ENCODE data around the gene KRTAP1-3.
A peak's percentile ranks its signal among the peaks of the same experiment; 100 is the strongest.
"Not testable (repeated sequence)": the region's sequence is repeated elsewhere in the genome, so short reads cannot be mapped to it uniquely, and the experiment has no call there.

KRTAP1-3 gene, protein sequence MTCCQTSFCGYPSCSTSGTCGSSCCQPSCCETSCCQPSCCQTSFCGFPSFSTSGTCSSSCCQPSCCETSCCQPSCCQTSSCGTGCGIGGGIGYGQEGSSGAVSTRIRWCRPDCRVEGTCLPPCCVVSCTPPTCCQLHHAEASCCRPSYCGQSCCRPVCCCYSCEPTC

DNA sequence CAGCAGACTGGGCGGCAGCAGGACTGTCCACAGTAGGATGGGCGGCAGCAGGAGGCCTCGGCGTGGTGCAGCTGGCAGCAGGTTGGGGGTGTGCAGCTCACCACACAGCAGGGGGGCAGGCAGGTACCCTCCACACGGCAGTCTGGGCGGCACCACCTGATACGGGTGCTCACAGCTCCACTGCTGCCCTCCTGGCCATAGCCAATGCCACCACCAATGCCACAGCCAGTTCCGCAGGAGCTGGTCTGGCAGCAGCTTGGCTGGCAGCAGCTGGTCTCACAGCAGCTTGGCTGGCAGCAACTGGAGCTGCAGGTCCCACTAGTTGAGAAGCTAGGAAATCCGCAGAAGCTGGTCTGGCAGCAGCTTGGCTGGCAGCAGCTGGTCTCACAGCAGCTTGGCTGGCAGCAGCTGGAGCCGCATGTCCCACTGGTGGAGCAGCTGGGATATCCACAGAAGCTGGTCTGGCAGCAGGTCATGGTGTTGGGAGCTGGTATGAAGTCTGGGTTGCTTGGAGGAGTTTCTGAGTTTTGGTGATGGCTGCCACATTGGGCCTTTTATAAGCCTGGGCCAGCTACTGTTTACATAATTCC is at the start of gene KRTAP1-3:
Gene KRTAP1-3 (minus strand): TSS at position 529 of the 590 bp plus-strand sequence. CDS start 53 bp downstream, at position 476.
- DNase-seq, result not testable (repeated sequence)

DNA sequence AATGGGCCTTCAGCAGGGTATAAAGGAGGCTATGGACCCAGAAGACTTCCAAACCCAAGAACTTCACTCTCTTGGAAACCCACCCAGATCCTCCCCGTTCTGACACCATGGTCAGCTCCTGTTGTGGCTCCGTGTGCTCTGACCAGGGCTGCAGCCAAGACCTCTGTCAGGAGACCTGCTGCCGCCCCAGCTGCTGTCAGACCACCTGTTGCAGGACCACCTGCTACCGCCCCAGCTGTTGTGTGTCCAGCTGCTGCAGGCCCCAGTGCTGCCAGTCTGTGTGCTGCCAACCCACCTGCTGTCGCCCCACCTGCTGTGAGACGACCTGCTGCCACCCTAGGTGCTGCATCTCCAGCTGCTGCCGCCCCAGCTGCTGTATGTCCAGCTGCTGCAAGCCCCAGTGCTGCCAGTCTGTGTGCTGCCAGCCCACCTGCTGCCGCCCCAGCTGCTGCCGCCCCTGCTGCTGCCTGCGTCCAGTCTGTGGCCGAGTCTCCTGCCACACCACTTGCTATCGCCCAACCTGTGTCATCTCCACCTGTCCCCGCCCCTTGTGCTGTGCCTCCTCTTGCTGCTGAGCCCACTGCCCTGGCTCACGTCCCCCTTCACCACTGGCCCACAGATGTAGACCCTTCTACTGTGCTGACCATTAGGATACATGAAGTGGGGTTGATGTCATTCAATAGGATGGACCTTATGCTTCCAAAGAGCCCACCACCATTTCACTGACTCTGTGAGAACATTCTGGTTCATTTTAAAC is 49.6 kb upstream of the KRTAP1-3 start, which contains the start of gene KRTAP4-7:
Gene KRTAP4-7 (plus strand): TSS at position 51 of the 757 bp plus-strand sequence. CDS start 57 bp downstream, at position 108.
- not testable (repeated sequence) for DNase-seq

DNA sequence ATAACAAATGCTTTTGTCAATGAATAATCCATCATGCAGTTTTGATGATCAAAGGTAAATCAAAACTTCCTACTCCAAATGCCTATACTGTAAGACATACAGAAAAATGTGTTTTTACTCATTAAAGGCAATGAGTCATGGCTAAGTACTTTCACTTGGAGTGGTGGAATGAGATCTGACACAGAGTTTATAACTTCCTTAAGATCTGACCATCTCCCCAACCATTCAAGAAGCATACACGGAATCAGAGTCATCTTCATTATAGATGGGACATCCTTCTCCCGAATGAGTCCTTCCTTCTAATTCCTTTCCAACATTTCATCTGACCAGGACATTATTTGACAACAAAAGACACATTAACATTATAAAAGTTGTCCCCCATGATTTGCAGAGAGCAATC is 48.8 kb upstream of the KRTAP1-3 start:
- not testable (repeated sequence) for DNase-seq

DNA sequence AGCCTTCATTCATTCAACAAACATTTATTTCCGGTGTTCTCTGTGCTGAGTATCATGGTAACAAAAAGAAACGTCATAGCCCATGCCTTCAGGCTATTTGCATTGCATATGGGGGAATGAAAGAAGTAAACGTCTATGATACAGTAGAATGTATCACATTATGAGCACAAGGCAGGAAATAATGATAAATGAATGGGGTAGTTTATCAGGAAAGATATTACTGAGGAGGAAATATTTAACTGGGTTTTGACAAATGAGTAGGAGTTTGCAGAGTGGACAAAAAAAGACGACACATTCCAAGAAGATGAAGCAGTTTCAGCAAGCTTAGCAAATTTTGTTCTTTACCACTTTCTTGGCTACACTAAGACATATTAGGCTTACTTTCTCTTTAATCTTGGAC is 48.0 kb upstream of the KRTAP1-3 start:
- no peak for DNase-seq

DNA sequence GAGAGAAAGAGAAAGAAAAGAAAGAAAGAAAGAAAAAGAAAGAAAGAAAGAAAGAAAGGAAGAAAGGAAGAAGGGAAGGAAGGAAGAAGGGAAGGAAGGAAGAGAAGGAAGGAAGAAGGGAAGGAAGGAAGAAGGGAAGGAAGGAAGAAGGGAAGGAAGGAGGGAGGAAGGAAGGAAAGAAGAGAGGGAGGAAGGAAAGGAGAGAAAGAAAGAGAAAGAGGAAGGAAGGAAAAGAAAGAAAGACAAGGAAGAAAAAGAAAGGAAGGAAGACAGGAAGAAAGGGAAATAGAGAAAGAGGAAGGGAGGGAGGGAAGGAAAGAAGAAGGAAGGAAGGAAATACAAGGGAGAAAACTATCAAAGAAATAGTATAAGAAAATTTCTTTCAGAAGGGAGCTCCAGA is 42.1 kb upstream of the KRTAP1-3 start:
- DNase-seq, result no peak

DNA sequence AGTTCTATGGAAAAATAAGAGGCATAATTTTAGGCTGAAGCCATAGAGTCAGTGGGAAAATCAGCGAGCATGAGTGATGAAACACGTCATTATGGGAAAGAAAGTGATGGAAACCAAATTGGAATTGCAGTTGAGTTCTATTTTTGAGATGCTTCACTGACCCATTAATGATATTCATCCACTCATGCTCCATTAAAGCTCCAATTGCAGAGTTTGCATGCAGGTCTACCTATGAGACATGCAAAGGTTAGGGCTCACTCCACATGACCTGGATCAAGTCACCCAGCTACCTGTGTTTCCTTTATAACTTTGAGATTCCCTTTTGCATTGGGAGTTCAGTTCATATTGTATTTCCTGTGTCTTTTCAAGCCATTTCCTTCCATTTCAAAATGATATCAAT is 39.0 kb upstream of the KRTAP1-3 start:
- peak; percentile 6 for DNase-seq

DNA sequence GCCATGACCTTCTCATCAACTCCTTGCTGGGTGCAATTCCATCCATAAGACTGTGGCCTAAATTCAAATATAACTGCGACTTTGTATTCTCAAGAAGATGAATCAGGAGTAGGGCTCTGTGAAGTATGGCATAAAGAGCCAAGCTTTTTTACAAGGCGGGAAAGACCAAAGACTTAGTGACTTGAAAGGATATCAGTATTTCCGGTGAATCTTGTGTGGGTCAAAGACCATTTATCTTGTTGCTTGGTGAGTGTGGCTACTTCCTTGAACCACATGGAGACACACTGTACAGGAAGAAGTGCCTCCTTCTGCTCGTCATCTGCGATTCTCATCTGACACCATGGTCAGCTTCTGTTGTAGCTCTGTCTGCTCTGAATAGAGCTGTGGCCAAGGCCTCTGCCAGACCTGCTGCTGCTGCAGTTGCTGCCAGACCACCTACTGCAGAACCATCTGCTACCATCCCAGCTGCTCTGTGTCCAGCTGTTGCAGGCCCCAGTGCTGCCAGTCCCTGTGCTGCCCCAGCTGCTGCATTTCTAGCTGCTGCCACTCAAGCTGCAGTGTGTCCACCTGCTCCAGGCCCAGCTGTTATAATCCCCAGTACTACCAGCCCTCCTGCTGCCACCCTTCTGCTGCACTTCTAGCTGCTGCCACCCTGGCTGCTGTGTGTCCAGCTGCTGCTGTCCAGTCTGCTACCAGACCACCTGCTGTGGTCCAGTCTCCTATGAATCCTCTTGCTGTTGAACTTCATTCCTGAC is 37.1 kb upstream of the KRTAP1-3 start:
- no peak for DNase-seq

DNA sequence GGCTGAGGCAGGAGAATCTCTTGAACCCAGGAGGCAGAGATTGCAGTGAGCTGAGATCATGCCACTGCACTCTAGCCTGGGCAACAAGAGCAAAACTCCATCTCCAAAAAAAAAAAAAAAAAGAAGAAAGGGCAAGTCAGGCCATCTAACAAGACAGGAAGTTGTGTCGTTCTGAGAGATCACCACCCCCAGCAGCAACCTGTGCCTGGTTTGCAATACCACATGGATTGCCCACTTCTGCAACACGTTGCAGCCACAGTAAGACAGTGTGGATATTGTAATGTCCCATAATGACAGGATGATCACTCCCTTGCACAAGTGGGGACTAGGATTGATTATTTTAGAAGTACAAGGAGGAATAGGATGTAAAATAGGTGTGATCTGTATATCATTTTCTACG is 34.4 kb upstream of the KRTAP1-3 start:
- no peak for DNase-seq

DNA sequence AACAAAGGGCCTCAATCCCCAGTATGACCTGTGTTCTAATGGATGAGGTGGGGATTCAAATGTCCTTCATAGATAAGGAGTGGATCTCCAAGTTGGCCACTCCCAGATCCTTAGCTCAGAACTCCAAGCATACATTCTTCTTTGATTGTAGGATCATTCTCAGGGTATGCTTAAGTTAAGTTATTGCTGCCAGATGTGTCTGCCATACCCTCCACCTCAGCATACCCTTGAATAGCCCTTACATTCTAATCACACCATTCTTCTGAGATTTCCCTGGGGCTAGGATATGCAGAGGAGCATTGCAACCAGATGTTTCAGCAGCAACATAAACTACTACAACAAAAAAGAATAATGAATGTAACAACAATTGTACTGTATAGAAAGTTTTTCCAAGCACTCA is 32.6 kb upstream of the KRTAP1-3 start:
- DNase-seq, result no peak

DNA sequence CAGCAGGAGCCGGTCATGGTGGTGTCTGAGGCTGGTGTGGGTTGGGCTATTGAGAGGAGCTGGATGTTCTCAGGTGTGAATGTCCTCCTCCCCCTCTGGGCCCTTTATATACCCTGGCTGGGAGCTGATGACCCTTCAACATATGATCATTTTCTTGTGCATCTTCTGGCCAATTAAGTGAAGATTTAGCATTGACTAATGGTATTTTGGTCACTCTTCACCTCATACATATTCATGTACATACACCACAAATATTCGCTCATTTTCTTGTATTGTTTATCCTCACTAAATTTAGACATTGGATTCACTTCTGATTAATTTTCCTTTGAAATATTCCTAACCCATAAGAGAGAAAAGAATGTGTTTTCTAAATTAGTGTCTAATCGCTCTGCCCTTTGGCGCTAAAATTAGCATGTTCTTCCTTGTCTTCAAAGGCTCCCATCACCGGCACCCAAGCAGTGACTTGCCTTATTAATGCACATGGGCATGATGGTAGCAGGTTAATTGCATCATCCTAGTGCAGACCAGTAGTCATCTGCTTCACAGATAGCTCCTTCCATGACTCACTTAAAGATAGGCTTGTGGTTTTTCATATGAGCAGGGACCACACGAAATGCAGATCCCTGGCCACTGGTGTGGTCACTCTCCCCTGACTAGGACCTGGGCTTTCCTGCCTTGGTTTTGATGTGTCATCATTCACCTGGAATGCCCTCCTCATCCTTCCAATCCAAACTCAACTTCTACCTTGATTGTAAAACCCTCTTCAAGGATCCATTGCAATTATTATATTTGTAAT is 31.4 kb upstream of the KRTAP1-3 start, which contains the start of gene KRTAP2-4:
Gene KRTAP2-4 (minus strand): TSS at position 51 of the 796 bp plus-strand sequence. CDS start 34 bp downstream, at position 17.
- no peak for DNase-seq

DNA sequence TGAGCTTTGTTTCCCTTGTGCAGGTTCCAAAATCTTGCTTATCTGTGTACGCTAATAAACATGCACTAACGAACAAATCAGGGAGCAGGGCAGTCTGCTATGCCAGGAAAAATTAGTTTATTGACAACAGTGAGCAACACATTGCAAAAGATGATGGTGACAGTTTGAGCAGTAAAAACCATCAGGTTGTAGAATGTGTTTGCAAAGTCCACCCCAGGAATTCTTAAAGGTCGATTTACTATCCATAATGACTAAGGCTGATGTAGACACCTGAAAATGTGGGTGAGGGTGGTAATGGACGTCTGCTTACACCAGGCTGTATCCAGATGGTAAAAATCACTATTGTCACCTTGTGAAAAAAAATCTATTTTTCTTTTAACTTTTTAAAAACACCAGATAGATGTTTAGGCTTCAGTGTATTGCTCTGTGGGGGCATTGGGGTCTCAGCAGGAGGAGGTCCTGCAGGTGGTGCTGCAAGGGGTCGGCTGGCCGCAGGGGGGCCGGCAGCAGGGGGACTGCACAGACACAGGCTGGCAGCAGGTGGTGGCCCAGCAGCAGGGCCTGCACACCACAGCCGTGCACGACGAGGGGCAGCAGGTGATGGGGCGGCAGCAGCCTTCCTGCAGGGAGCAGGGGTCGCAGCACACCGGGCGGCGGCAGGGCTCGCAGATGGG is 30.5 kb upstream of the KRTAP1-3 start:
- not testable (repeated sequence) for DNase-seq

DNA sequence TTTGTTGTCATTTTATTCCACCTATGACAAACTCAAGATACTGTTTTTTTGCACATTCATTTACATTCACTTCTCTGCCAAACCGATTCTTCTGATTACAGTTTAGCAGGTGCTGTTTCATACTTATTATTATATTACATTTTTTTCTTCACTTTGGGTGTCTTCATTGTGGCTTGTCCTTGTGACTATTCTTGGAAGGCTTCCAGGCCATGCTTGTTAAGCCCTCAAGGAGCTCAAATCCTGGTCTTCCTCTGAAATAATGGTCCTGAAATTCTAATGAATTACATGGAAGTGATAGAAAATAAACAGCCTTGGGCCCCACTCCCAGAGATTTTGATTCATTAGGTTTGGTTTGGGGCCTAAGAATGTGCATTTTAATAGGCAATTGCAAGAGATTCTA is 29.6 kb upstream of the KRTAP1-3 start:
- DNase-seq, result peak; percentile 14

DNA sequence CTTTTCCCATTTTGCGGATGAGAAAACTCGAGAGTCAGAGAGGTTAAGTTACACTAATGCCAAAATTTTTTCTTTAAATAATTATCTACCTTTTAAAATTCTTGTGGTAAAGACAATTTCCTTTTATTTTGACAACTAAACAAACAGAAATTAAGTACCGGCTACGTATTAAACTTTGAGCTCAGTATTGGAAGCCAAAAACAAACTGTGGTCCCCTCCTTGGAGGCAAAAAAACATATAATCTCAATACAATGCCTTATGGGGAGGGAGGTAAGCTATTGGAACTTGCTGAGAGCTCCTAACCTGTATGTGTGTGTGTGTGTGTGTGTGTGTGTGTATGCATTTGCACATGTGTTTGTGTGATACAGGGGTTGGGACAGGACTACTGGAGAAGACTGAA is 28.8 kb upstream of the KRTAP1-3 start:
- DNase-seq, result no peak

DNA sequence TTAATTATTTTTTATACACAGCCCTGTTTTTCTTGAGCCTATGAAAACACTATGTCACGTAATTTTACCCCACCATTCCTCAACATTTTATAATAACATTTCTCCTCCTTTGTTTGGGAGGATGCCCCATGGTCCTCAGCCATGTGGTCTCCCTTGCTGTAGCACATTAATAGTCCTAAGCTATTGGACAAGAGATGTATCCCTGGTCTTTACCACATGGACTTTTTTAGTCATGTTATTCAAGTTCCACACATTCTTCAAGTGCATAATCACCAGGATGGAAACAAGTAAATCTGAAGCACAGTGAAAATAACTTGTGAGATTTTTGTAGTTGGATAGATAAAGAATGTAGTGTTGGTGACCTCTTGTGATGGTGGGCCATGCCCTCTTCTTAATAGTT is 27.3 kb upstream of the KRTAP1-3 start:
- no peak for DNase-seq

DNA sequence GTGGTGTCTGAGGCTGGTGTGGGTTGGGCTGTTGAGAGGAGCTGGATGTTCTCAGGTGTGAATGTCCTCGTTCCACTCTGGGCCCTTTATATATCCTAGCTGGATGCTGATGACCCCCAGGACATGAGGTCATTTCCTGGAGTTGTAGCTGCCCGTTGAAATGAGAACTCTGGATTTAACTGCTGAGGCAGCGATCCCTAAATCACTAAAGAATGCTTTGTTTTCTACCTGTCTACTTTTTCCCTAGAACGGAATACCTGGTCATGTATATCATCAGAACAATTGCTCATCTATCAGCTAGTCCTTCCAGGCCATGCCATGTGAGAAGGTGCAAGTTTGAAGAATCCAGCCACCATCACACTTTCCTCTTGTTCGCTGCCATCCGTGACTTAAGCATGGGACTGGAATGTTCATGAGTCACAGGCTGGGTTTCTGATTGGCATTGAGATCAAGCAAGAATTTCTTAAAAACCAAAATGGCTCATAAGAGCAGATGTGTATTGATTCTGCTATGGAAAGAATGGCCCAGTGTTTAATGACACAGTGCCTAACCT is 25.5 kb upstream of the KRTAP1-3 start, which contains the start of gene KRTAP2-3:
Gene KRTAP2-3 (minus strand): TSS at position 63 of the 553 bp plus-strand sequence. CDS start 64 bp downstream, outside the sequence.
- no peak for DNase-seq

DNA sequence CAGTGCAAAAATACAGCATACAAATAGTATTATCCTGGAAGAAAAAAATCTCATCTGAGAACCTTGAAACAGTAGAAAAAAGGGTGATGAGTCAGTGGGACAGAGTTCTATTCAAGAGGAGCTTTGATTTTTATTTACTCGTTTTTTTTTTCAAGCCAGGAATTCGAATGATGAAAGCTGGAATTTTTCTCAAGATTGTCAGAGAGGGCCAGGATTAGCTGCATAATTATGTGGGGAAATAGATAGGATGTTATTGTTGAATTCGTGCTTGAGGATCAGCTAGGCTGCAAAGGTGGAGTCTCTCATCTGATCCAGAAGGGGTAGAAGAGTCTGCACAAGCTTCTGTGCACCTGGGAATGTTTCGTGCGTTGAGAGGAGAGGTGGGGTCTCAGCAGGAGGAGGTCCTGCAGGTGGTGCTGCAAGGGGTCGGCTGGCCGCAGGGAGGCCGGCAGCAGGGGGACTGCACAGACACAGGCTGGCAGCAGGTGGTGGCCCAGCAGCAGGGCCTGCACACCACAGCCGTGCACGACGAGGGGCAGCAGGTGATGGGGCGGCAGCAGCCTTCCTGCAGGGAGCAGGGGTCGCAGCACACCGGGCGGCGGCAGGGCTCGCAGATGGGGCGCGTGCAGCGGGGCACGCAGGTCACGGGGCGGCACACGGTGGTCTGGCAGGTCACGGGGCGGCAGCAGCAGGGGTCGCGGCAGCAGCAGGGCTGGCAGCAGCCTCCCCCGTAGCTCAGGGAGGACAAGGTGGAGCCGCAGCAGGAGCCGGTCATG is 24.8 kb upstream of the KRTAP1-3 start:
- not testable (repeated sequence) for DNase-seq

DNA sequence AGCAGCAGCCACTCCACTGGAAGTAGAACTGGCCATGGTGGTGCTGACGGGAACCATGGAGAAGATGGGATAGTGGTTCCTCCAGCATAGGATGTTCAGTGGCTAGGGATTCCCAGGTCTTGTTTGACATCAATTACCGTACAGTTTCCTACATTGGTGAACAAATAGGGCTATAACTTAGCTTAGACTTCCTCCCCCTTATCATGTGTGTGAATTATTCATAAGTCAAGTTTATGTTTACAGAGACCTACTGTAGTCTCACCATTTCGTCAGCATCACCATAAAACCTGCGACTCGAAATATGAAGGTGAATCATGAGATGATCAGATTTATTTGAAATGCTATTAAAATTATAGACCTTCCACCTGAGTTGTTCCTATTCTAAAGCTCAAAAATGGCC is 24.1 kb upstream of the KRTAP1-3 start:
- DNase-seq, result no peak

DNA sequence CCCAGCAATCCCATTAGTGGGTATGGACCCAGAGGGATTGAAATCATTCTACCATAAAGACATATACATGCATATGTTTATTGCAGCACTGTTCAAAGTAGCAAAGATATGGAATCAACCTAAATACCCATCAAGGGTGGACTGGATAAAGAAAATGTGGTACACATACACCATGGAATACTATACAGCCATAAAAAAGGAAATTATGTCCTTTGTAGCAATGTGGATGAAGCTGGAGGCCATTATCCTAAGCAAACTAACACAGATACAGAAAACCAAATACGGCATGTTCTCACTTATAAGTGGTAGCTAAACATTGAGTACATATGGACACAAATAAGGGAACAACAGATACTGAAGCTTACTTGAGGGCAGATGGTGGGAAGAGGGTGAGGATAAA is 22.9 kb upstream of the KRTAP1-3 start:
- no peak for DNase-seq

DNA sequence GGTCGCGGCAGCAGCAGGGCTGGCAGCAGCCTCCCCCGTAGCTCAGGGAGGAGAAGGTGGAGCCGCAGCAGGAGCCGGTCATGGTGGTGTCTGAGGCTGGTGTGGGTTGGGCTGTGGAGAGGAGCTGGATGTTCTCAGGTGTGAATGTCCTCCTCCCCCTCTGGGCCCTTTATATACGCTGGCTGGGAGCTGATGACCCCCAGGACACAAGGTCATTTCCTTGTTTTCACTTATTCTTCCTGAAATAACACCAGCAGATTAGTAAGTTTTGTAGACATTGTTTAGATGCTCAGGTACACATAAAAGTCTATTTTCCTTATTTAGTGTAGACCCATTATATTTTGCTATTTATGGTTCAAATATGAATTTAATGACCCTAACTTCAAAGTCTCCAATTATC is 20.5 kb upstream of the KRTAP1-3 start, which contains the start of gene KRTAP2-2:
Gene KRTAP2-2 (minus strand): TSS at position 101 of the 400 bp plus-strand sequence. CDS start 19 bp downstream, at position 82.
- DNase-seq, result not testable (repeated sequence)

DNA sequence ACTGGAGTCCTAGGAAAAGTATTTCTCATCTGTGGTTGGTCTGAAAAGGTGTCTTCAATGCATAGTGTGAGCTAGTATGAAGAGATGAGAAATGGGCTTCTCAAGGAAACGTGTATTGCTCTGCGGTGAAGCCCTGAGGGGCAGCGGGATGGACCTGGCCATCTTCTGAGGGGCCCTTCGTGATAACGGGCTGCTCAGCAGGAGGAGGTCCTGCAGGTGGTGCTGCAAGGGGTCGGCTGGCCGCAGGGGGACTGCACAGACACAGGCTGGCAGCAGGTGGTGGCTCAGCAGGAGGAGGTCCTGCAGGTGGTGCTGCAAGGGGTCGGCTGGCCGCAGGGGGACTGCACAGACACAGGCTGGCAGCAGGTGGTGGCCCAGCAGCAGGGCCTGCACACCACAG is 19.9 kb upstream of the KRTAP1-3 start:
- DNase-seq, result not testable (repeated sequence)
